Spinal cord (tissue), 10 donors: ENCODE results near the gene VASH2. TPM values are rescaled to one million over a fixed set of nuclear protein-coding genes. Genes with fewer than 3 reads are reported as not detected.
"Not testable (repeated sequence)": the region's sequence is repeated elsewhere in the genome, so short reads cannot be mapped to it uniquely, and the experiment has no call there.

Experiments used
- DNase-seq, 6 donors: peaks; one replicate each; pipeline versions ENCODE4 v3.0.0 to v3.0.0-alpha.2; 2013 to 2015; ENCODE audit warnings: low spot score in 6 of 6, low read depth in 4 of 6
- H3K27ac ChIP-seq: one replicate; pipeline ENCODE4 v1.5.1; 2013; ENCODE audit warnings: low read depth, low read length, control low read depth
- H3K27me3 ChIP-seq: one replicate; pipeline ENCODE4 v1.6.1; 2013; ENCODE audit warnings: low read length; ENCODE audit not compliant: control insufficient read depth, insufficient read depth
- H3K36me3 ChIP-seq: one replicate; pipeline ENCODE4 v1.6.1; 2013; ENCODE audit warnings: low read length; ENCODE audit not compliant: control insufficient read depth, insufficient read depth
- H3K4me1 ChIP-seq: one replicate; pipeline ENCODE4 v1.6.1; 2013; ENCODE audit warnings: low read length; ENCODE audit not compliant: control insufficient read depth, insufficient read depth
- H3K4me3 ChIP-seq: one replicate; pipeline ENCODE4 v1.5.1; 2013; ENCODE audit warnings: low read depth, low read length, control low read depth
- H3K9me3 ChIP-seq: one replicate; pipeline ENCODE4 v1.6.1; 2013; ENCODE audit warnings: low read length; ENCODE audit not compliant: control insufficient read depth, insufficient read depth
- whole genome bisulfite sequencing: methylation state at CpG from one replicate; pipeline ENCODE4 v1.1.5; 2013; ENCODE audit warnings: missing lambda C conversion rate; ENCODE audit not compliant: insufficient coverage; 5-methylcytosine and 5-hydroxymethylcytosine counted together
- polyA plus RNA-seq, 2 donors: library from polyadenylated mRNA; unstranded; fragments of 120-200 nt; gene quantifications; one replicate each; pipeline ENCODE4 v1.2.1, GENCODE V29; 2013; ENCODE audit not compliant: insufficient read length in 2 of 2
- total RNA-seq, 2 donors: library from RNA; depleted of rRNA in 1 of 2; stranded (reverse); fragments of 120-200 nt in 1 of 2; fragments of >200 nt in 1 of 2; gene quantifications; one replicate each; pipeline versions ENCODE4 v1.2.3 to v1.2.4, GENCODE V29; 2013 to 2014
- donor health status: healthy.

The VASH2 gene
- total and polyA plus RNA-seq, 4 donors, result 9.0 to 24.7 (median 15.3) TPM

DNA sequence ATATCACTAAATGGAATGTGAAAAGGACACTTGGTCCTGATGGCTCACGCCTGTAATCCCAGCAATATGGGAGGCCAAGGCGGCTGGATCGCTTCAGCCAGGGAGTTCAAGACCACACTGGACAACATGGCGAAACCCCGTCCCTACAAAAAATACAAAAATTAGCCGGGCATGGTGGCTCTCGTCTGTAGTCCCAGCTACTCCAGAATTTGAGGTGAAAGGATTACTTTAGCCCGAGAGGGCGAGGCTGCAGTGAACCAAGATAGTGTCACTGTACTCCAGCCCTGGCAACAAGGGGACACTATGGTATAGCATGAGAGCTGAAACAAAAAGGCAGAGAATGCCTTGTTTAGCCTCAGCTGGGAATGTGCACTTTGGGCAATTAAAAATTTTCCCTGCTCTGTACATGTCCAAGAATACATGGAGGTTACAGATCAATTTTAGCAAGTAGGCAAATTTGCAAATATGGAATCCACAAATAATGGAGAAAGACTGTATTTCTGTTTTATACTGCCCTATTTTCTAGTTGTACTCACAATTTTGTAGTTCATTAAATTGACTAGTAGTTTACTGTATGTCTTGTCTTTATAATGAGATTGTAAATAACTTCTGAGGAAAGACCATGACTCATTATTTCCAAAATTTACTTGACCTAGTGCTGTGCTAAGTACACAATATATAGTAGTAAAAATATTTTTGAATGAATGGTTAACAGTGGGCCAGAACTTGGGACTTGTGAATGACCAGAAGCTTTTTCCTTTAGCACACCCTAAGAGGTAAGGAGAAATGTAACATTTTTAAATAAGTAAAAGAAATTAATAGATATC, 67.3 kb downstream of the VASH2 start:
- H3K36me3 ChIP-seq, result no peaks in the 10 kb centered on the region
- DNase-seq, result no peak
- no peaks in the 10 kb centered on the region for H3K27me3 ChIP-seq
- H3K4me3 ChIP-seq, result no peak overlapping the region
- no peaks in the 10 kb centered on the region for H3K9me3 ChIP-seq
- H3K4me1 ChIP-seq, result peaks cover 6% of the 10 kb centered on the region
- 94% methylated on average over 6 of the region's 9 CpGs for WGBS
- no peak overlapping the region for H3K27ac ChIP-seq

DNA sequence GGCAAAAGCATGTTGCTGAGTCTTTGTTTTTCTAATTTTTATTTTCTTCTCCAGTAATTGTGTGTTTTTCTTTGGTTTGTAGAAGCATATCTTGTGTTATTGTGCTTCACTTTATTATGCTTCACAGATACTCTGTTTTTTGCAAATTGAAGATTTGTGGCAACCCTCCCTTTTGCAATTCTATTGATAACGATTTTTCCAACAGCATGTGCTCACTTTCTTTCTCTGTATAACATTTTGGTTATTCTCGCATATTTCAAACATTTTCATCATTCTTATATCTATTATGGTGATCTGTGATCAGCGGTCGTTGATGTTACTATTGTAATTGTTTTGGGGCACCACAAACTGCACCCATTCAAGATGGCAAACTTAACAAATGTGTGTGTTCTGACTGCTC, 69.1 kb downstream of the VASH2 start:
- H3K9me3 ChIP-seq, result no peaks in the 10 kb centered on the region
- no peak overlapping the region for H3K4me3 ChIP-seq
- no CpG with 5 or more reads among the region's 4 CpGs for WGBS
- H3K27ac ChIP-seq, result no peak overlapping the region
- peaks cover 6% of the 10 kb centered on the region for H3K4me1 ChIP-seq
- no peaks in the 10 kb centered on the region for H3K27me3 ChIP-seq
- DNase-seq, result no peak
- no peaks in the 10 kb centered on the region for H3K36me3 ChIP-seq

DNA sequence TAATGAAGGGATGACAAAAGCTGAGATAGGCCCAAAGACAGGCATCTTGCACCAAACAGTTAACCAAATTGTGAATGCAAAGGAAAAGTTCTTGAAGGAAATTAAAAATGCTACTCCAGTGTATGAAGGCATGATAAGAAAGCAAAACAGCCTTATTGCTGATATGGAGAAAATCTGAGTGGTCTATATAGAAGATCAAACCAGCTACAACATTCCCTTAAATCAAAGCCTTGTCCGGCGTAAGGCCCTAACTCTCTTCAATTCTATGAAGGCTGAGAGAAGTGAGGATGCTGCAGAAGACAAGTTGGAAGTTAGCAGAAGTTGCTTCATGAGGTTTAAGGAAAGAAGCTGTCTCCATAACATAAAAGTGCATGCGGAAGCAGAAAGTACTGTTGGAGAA, 69.7 kb downstream of the VASH2 start:
- H3K36me3 ChIP-seq, result no peaks in the 10 kb centered on the region

DNA sequence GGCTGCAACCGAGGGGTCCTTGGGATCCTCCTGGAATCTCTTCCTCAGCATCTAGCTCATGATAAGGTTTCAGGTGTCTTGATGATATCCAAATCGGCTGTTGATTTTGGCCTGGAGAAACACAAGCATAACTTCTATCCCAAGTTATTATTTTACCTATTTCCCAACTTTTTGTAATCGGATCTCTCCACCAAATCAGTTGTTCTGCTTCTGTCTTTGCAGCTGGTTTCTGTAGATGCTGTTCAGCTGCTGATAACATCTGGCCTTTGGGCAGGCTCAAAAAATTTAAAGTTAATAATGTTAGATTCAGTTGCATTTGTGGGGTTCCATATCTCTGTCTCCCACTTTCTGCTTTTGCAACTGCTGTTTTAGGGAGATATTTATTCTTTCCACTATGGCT, 76.7 kb downstream of the VASH2 start:
- no CpG with 5 or more reads among the region's 3 CpGs for WGBS

More for the DNA sequence above, 69.7 kb downstream of the VASH2 start:
- Histone ChIP-seq H3K4me1 (peaks cover 6% of the 10 kb centered on the region), H3K4me3 (no peak overlapping the region), H3K27ac (no peak overlapping the region), H3K27me3 (no peaks in the 10 kb centered on the region), H3K9me3 (no peaks in the 10 kb centered on the region)
- WGBS, result no CpG with 5 or more reads among the region's 3 CpGs
- DNase-seq, result no peak

DNA sequence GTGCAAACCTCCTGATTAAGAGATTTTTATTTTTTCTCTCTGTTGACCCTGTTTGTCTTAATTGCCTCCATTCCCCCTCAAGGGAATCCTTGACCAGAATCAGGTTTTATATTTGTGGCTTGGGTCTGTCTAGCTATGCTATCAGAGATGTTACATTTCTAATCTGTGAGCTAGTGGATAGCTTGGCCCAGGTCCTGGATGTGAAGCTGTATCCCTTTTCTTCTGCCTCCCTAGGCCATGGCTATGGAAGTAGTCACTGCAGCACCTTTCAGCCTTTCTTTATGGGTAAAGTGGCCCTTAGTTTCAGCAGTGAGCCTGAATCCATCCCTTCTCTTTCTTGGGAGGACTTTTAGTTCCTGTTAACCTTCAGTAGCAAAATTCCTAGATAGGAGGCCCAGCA, 82.3 kb downstream of the VASH2 start:
- Histone ChIP-seq H3K27me3 (no peaks in the 10 kb centered on the region), H3K4me1 (no peaks in the 10 kb centered on the region), H3K4me3 (no peak overlapping the region), H3K9me3 (no peaks in the 10 kb centered on the region), H3K27ac (no peak overlapping the region), H3K36me3 (no peaks in the 10 kb centered on the region)
- no peak for DNase-seq

More for the DNA sequence above, 76.7 kb downstream of the VASH2 start:
- not testable (repeated sequence) for DNase-seq, H3K27ac ChIP-seq, H3K4me3 ChIP-seq, H3K9me3 ChIP-seq, H3K36me3 ChIP-seq, H3K27me3 ChIP-seq, H3K4me1 ChIP-seq

DNA sequence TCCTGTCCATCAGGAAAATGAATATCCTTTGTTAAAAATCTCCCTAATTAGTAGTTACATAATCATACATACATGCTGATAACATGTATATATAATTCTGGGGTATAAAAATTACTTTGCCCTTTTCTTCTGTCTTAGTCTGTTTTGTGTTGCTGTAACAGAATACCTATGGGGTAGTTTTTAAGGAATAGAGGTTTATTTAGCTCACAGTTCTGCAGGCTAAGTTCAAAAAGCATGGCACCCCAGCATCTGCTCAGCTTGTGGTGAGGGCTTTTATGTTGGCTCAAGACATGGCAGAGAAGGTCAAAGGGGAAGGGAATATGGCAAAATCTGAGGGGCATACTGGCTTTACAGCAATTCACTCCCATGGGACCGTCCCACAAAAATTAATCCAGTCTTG, 84.4 kb downstream of the VASH2 start:
- no peak for DNase-seq
- H3K27me3 ChIP-seq, result no peaks in the 10 kb centered on the region
- H3K4me1 ChIP-seq, result no peaks in the 10 kb centered on the region
- H3K36me3 ChIP-seq, result no peaks in the 10 kb centered on the region
- no peak overlapping the region for H3K27ac ChIP-seq
- H3K9me3 ChIP-seq, result no peaks in the 10 kb centered on the region
- no CpG with 5 or more reads among the region's 1 CpG for WGBS
- H3K4me3 ChIP-seq, result no peak overlapping the region

DNA sequence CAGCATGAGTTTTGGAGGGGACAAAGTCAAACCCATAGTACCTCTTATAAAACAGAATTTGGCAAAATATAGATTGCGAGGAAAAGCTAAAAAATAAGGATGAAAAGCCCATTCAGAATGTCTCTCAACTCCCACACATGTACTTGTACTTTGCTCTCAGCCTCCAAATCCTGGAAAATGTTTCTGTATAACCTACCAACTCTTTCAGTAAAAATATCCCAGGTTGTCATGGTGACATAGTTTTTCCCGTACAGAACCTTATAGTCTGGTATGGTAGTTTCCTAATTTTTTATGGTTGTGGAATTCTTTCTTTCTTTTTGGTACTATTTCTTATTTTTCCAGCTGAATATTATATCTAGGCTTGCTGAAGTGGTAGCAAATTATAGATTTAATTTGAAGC, 85.2 kb downstream of the VASH2 start:
- Histone ChIP-seq H3K36me3 (no peaks in the 10 kb centered on the region), H3K27ac (no peak overlapping the region), H3K4me1 (no peaks in the 10 kb centered on the region), H3K4me3 (no peak overlapping the region), H3K27me3 (no peaks in the 10 kb centered on the region), H3K9me3 (no peaks in the 10 kb centered on the region)
- peak in 1 of 6 donors; percentile 16 for DNase-seq
- no CpG with 5 or more reads among the region's 2 CpGs for WGBS

Other genes with a start within 250 kb of the VASH2 start
- gene NSL1, start 158.8 kb upstream of the VASH2 start, total RNA-seq, result 10 to 100 TPM; 51.8 to 72.4 TPM
- gene NSL1, start 158.8 kb upstream of the VASH2 start, polyA plus RNA-seq, result 10 to 100 TPM; 41.4 to 48.3 TPM
- 10 to 100 TPM; 20.4 to 23.4 TPM for gene TATDN3, start 158.6 kb upstream of the VASH2 start, total RNA-seq
- gene TATDN3, start 158.6 kb upstream of the VASH2 start, polyA plus RNA-seq, result 10 to 100 TPM; 19.1 to 24.7 TPM
- 1 to 10 TPM; 1.3 to 4.7 TPM for gene SPATA45, start 102.9 kb upstream of the VASH2 start, total RNA-seq
- 1 to 10 TPM in 1 of 2 donors, under 1 TPM in 1; 0.52 to 1.1 TPM for gene SPATA45, start 102.9 kb upstream of the VASH2 start, polyA plus RNA-seq
- 10 to 100 TPM; 15.2 to 30.5 TPM for gene FLVCR1, start 92.3 kb upstream of the VASH2 start, total RNA-seq
- gene FLVCR1, start 92.3 kb upstream of the VASH2 start, polyA plus RNA-seq, result 10 to 100 TPM; 16.5 to 22.2 TPM
- gene ANGEL2, start 65.3 kb downstream of the VASH2 start, total RNA-seq, result 10 to 100 TPM; 50.9 to 63.9 TPM
- gene ANGEL2, start 65.3 kb downstream of the VASH2 start, polyA plus RNA-seq, result 10 to 100 TPM; 38.4 to 43.8 TPM
- 10 to 100 TPM; 33.4 to 66.9 TPM for gene RPS6KC1, start 100.7 kb downstream of the VASH2 start, total RNA-seq
- 10 to 100 TPM; 26.2 to 34.1 TPM for gene RPS6KC1, start 100.7 kb downstream of the VASH2 start, polyA plus RNA-seq